GM12878 (cell line): ENCODE data around the gene CENPP.

Experiments used
- BHLHE40 ChIP-seq, 2 experiments: fragments of 450-650 bp in 1 of 2; IDR thresholded peaks; 2 replicates each; pipeline ENCODE4 v1.6.1; 2011 to 2017; ENCODE audit warnings: low read depth in 2 of 2, borderline replicate concordance in 1 of 2, improper control_type of control experiment in 1 of 2, low read length in 1 of 2, mild to moderate bottlenecking in 1 of 2
- CEBPB ChIP-seq, 2 experiments: fragments of 150-350 bp in 1 of 2; IDR thresholded peaks; 2 replicates each; pipeline ENCODE4 v1.6.1; 2012 to 2014; ENCODE audit warnings: low read depth in 2 of 2, low read length in 2 of 2, borderline replicate concordance in 1 of 2, inconsistent platforms in 1 of 2
- CTCF ChIP-seq, 3 experiments: IDR thresholded peaks in 2 of 3; conservative IDR thresholded peaks in 1 of 3; 2 replicates each; pipeline ENCODE4 v1.5.1; 2011; ENCODE audit warnings: low read depth in 3 of 3, low read length in 3 of 3, mild to moderate bottlenecking in 3 of 3, control low read depth in 2 of 3, moderate library complexity in 2 of 3, inconsistent platforms in 1 of 3, mixed read lengths in 1 of 3; ENCODE audit not compliant: control insufficient read depth in 2 of 3, insufficient read depth in 1 of 3; ENCODE audit errors: extremely low read depth in 1 of 3
- EP300 ChIP-seq, 2 experiments: fragments of 150-350 bp in 1 of 2; IDR thresholded peaks; 2 replicates each; pipeline ENCODE4 v1.6.1; 2011 to 2012; ENCODE audit warnings: low read depth in 2 of 2, low read length in 2 of 2, borderline replicate concordance in 1 of 2, improper control_type of control experiment in 1 of 2, inconsistent platforms in 1 of 2; ENCODE audit not compliant: control insufficient read depth in 1 of 2
- KDM1A ChIP-seq: fragments of 200-600 bp; sonication (generic); IDR thresholded peaks from 2 replicates; pipeline ENCODE4 v1.6.1; 2016; ENCODE audit warnings: borderline replicate concordance
- SMC3 ChIP-seq: IDR thresholded peaks from 2 replicates; pipeline ENCODE4 v1.6.1; 2011; ENCODE audit warnings: low read length, improper control_type of control experiment, borderline replicate concordance
- TCF12 ChIP-seq: IDR thresholded peaks from 2 replicates; pipeline ENCODE4 v1.6.1; 2011; ENCODE audit warnings: low read depth, mild to moderate bottlenecking, low read length

DNA sequence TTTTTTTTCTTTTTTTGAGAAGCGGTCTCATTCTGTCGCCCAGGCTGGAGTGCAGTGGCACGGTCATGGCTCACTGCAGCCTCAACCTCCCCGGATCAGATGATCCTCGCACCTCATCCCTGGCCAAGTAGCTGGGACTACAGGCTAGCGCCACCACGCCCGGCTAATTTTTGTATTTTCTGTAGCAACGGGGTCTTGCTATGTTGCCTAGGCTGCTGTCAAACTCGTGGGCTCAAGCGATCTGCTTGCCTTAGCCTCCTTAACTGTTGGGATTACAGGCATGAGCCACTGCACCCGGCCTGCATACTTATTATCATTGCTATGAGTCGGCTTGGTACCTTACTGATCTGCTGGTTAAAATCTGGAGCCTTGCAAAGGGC lies 31.5 kb upstream of the CENPP start:
- TF ChIP-seq CTCF (IDR thresholded peaks at IDR 0.05 in 2 of 3, conservative IDR thresholded peaks at IDR 0.05 in 1 of 3; ENCODE audit: control insufficient read depth in 2 of 3, extremely low read depth in 1 of 3, insufficient read depth in 1 of 3, low read depth in 3 of 3, low read length in 3 of 3) (no peak), KDM1A (no peak), CEBPB (IDR thresholded peaks at IDR 0.05; ENCODE audit: borderline replicate concordance in 1 of 2, low read depth in 2 of 2, low read length in 2 of 2) (no peak), TCF12 (no peak), SMC3 (no peak), BHLHE40 (IDR thresholded peaks at IDR 0.05; ENCODE audit: borderline replicate concordance in 1 of 2, low read depth in 2 of 2, low read length in 1 of 2) (no peak), EP300 (IDR thresholded peaks at IDR 0.05; ENCODE audit: borderline replicate concordance in 1 of 2, control insufficient read depth in 1 of 2, low read depth in 2 of 2, low read length in 2 of 2) (no peak)
